22Rv1 (cell line): ENCODE measurements around the gene AIG1.

ENCODE experiments used
- ZFX ChIP-seq: fragments of 450-650 bp; IDR thresholded peaks from 2 replicates; pipeline ENCODE4 v1.6.1; 2017; ENCODE audit warnings: antibody characterized with exemption, borderline replicate concordance
- TF ChIP-seq, protein P1 (sequence below): fragments of 450-650 bp; IDR thresholded peaks from 2 replicates; pipeline ENCODE4 v1.5.1; 2017; ENCODE audit warnings: mild to moderate bottlenecking

DNA sequence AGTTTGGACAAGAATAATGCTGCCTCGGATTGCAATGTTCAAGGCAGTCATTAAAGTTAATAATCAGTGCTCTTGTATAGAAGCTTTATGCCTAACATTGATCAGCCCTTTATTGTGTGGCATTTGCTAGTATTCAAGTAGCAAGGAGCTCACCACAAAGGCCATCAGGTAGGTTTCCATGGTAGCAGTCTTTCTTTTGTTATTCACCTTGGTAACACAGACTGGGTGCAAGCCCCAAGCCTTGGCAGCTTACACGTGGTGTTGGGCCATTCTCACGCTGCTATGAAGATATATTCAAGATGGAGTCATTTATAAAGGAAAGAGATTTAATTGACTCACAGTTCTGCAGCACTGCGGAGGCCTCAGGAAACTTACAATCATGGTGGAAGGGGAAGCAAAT lies 240.5 kb downstream of the AIG1 start:
- TF ChIP-seq, protein P1, sequence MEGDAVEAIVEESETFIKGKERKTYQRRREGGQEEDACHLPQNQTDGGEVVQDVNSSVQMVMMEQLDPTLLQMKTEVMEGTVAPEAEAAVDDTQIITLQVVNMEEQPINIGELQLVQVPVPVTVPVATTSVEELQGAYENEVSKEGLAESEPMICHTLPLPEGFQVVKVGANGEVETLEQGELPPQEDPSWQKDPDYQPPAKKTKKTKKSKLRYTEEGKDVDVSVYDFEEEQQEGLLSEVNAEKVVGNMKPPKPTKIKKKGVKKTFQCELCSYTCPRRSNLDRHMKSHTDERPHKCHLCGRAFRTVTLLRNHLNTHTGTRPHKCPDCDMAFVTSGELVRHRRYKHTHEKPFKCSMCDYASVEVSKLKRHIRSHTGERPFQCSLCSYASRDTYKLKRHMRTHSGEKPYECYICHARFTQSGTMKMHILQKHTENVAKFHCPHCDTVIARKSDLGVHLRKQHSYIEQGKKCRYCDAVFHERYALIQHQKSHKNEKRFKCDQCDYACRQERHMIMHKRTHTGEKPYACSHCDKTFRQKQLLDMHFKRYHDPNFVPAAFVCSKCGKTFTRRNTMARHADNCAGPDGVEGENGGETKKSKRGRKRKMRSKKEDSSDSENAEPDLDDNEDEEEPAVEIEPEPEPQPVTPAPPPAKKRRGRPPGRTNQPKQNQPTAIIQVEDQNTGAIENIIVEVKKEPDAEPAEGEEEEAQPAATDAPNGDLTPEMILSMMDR = no peak
- TF ChIP-seq ZFX = no peak
